ENCODE data around the gene HDAC9.

DNA sequence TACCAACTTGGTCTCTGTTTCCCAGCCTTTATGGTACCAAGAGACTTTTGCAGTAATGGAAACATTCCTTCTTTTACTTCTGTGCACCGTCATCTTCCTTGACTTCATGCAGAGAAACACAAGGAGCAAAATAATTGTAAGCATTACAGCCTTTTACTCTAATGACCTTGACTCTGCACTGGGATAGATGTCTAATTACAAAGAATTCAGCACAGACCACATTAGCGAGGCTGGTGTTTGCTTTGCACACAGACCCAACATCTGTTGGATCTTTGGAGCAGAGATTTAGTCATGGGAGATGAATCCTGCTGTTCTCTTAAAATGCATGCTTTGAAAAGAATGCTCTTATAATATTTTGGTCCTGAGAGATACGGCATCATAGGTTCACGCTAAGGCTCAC, 360.2 kb downstream of the HDAC9 start:
- TF ChIP-seq, protein P1, sequence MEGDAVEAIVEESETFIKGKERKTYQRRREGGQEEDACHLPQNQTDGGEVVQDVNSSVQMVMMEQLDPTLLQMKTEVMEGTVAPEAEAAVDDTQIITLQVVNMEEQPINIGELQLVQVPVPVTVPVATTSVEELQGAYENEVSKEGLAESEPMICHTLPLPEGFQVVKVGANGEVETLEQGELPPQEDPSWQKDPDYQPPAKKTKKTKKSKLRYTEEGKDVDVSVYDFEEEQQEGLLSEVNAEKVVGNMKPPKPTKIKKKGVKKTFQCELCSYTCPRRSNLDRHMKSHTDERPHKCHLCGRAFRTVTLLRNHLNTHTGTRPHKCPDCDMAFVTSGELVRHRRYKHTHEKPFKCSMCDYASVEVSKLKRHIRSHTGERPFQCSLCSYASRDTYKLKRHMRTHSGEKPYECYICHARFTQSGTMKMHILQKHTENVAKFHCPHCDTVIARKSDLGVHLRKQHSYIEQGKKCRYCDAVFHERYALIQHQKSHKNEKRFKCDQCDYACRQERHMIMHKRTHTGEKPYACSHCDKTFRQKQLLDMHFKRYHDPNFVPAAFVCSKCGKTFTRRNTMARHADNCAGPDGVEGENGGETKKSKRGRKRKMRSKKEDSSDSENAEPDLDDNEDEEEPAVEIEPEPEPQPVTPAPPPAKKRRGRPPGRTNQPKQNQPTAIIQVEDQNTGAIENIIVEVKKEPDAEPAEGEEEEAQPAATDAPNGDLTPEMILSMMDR (IDR thresholded peaks at IDR 0.05 in 2 of 3, conservative IDR thresholded peaks at IDR 0.05 in 1 of 3; ENCODE audit: borderline replicate concordance in 1 of 3, insufficient read depth in 1 of 3, low read depth in 2 of 3, low read length in 2 of 3): no peak
- TF ChIP-seq POLR2AphosphoS5 (IDR thresholded peaks at IDR 0.05; ENCODE audit: low read depth, low read length): no peak
